Smooth muscle cell of the coronary artery (primary cell): Measurements from ENCODE around the gene CBX3. TPM values are rescaled to one million over a fixed set of nuclear protein-coding genes. Genes with fewer than 3 reads are reported as not detected.

Source experiments
- total RNA-seq: library from RNA; depleted of rRNA; stranded (reverse); fragments of >200 nt; gene quantifications from 2 replicates; pipeline ENCODE4 v1.2.3, GENCODE V29; 2014; ENCODE audit warnings: low replicate concordance

Gene CBX3
- 31.1 and 97.9 TPM in 2 replicates for total RNA-seq

DNA sequence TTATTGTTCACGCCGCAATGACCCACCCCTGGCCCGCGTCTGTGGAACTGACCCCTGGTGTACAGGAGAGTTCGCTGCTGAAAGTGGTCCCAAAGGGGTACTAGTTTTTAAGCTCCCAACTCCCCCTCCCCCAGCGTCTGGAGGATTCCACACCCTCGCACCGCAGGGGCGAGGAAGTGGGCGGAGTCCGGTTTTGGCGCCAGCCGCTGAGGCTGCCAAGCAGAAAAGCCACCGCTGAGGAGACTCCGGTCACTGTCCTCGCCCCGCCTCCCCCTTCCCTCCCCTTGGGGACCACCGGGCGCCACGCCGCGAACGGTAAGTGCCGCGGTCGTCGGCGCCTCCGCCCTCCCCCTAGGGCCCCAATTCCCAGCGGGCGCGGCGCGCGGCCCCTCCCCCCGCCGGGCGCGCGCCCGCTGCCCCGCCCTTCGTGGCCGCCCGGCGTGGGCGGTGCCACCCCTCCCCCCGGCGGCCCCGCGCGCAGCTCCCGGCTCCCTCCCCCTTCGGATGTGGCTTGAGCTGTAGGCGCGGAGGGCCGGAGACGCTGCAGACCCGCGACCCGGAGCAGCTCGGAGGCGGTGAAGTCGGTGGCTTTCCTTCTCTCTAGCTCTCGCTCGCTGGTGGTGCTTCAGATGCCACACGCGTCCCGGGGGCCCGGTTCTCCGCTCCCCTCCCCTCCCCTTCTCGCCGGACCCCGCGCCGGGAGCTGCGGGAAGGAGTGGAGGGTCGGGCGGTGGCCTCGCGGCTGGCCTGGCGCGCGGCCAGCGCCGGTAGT, at the start of gene CBX3:
CBX3 (plus strand) TSS at position 499 of the 772 bp plus-strand sequence. CDS start 1,254 bp downstream, outside the sequence.

DNA sequence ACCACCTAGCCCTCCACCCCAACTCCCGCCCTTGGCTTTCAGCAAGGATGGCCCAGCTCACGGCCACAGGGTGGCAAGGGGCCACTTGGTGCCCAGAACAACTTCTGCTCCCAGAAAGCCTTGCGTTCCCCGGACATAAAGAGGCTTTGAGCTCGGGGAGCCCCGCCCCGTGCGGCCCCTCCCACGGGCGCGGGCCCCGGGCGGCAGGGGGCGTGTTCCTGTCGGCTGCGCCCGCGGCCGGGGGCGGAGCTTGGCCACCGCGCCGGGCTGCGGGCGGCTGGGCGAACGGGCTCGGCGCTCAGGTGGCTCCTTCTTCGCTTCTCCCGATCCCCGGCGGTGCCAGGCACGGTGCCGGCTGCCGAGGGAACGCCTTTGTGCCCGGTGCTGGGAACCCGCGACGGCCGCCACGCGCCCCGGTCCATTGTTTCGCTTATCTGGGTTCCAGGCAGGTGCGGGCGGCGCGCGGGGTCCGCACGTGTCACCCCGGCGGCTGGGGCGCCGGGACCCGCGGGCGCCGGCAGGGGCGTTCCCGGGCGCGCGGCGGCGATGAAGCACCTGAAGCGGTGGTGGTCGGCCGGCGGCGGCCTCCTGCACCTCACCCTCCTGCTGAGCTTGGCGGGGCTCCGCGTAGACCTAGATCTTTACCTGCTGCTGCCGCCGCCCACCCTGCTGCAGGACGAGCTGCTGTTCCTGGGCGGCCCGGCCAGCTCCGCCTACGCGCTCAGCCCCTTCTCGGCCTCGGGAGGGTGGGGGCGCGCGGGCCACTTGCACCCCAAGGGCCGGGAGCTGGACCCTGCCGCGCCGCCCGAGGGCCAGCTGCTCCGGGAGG, 49.4 kb upstream of the CBX3 start, which contains the start of gene NFE2L3:
NFE2L3 (plus strand) TSS at position 246 of the 829 bp plus-strand sequence; CDS start at position 547, 301 bp downstream.

DNA sequence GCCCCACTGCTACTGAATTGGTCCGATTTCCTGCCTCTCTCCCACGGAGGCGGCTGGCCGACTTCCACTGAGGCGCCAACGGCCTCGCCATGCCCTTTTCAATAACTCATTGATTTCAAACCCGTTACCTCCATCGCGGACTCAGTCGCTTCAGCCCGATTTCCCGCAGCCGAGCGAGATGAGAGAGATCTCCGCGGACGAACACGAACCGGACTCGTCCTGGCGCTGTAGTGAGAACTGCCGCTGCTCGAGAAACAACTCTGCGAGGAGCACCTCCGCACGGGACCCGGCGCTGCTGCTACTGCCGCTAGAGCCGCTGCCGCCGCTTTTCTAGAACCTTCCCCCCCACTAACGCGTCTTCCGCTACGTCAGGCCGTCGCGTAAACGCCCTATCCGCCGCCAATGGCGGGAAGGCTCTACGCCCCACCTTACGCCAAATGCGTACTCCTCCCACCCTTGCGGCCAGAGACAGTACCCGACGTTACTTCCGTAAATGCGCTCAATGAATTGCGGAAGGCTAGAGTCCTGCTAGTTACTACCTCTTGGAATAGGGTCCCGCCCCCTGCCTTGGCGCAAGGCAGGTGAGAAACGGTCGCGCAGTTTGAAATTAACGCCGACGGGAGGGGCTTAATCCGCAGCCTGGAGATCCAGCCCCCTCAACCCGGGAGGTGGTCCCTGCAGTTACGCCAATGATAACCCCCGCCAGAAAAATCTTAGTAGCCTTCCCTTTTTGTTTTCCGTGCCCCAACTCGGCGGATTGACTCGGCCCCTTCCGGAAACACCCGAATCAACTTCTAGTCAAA, 900 bp upstream of the CBX3 start, which contains the start of gene HNRNPA2B1:
HNRNPA2B1 (minus strand) TSS at position 303 of the 803 bp plus-strand sequence; CDS start at position 134, 169 bp downstream.

Other genes with a start within 250 kb of the CBX3 start
- gene NFE2L3, start 49.5 kb upstream of the CBX3 start, total RNA-seq, result 0.12 and 3.2 TPM in 2 replicates
- 52.7 and 94.1 TPM in 2 replicates for gene HNRNPA2B1, start 999 bp upstream of the CBX3 start, total RNA-seq
- gene SNX10, start 90.1 kb downstream of the CBX3 start, total RNA-seq, result 1.3 TPM in 1 of 2 replicates, not detected in the other